HL-60/S4 treated with phorbol 12-myristate 13-acetate at 8.2 ng/mL for 4 days and 3 days (cell line): Measurements from ENCODE around the gene PRDM15.

ENCODE experiments used
- in situ Hi-C: fragments of 300-500 bp; cut with MboI; formaldehyde crosslinking; loops from 2 replicates; pipeline ENCODE4 v1.15.0; 2022; ENCODE audit warnings: low sequenced_read_pairs

Gene PRDM15

GRCh38 chr21:41865002-41865777 is 14.0 kb downstream of the PRDM15 start:
- in situ Hi-C loops, result no loop called here

GRCh38 chr21:41864311-41865001 is 14.7 kb downstream of the PRDM15 start:
- in situ Hi-C loops, result no loop called here

- in situ Hi-C loops, result no loop called here
Measured at GRCh38 chr21:41863439-41863740, 15.8 kb downstream of the PRDM15 start.

- in situ Hi-C loops, result no loop called here
Measured at GRCh38 chr21:41861987-41862386, 17.2 kb downstream of the PRDM15 start.

- in situ Hi-C loops, result no loop called here
Measured at GRCh38 chr21:41861255-41861654, 17.9 kb downstream of the PRDM15 start.

GRCh38 chr21:41859297-41859980 is 19.7 kb downstream of the PRDM15 start:
- in situ Hi-C loops, result no loop called here

GRCh38 chr21:41858466-41859296 is 20.5 kb downstream of the PRDM15 start:
- in situ Hi-C loops, result no loop called here

- in situ Hi-C loops, result no loop called here
Measured at GRCh38 chr21:41857771-41858300, 21.3 kb downstream of the PRDM15 start.

GRCh38 chr21:41856572-41856971 is 22.6 kb downstream of the PRDM15 start:
- in situ Hi-C loops, result no loop called here

GRCh38 chr21:41854426-41854995 is 24.6 kb downstream of the PRDM15 start:
- in situ Hi-C loops, result no loop called here

- in situ Hi-C loops, result no loop called here
Measured at GRCh38 chr21:41852929-41853320, 26.2 kb downstream of the PRDM15 start.

- in situ Hi-C loops, result no loop called here
Measured at GRCh38 chr21:41852151-41852928, 26.8 kb downstream of the PRDM15 start.

- in situ Hi-C loops, result no loop called here
Measured at GRCh38 chr21:41851090-41851790, 27.9 kb downstream of the PRDM15 start.

- in situ Hi-C loops, result no loop called here
Measured at GRCh38 chr21:41850085-41850484, 29.1 kb downstream of the PRDM15 start.

- in situ Hi-C loops, result no loop called here
Measured at GRCh38 chr21:41848958-41849580, 30.1 kb downstream of the PRDM15 start.

GRCh38 chr21:41848533-41848932 is 30.6 kb downstream of the PRDM15 start:
- in situ Hi-C loops, result no loop called here

- in situ Hi-C loops, result no loop called here
Measured at GRCh38 chr21:41847066-41847804, 31.9 kb downstream of the PRDM15 start.

GRCh38 chr21:41846536-41846935 is 32.6 kb downstream of the PRDM15 start:
- in situ Hi-C loops, result no loop called here
